Measurements from ENCODE around the gene TEX14. TPM values are rescaled to one million over a fixed set of nuclear protein-coding genes. Genes with fewer than 3 reads are reported as not detected.

Gene TEX14
- total RNA-seq, 2 donors from 2014 or later = not detected

DNA sequence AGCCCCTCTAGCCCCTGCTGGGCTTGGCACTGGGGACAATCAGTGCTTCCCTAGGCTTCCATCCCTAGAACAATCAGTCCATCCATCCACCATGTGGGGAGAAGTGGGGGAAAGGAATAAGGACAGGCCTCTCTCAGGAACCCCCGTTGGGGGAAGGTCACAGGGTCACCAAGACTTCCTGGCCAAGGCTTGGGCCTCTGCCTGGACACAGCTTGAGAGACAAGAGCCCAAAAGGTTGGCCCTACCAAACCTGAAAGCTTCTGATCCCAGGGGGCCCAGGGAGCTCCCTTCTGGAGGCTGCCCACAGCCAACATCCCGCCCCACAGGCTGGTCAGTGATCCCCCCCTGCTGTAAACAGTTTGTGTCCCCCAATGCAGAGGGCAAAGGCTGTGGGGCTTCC is 161.2 kb downstream of the TEX14 start:
- Histone ChIP-seq H3K27ac (peak overlapping the region in 1 of 2 donors; percentile 75), H3K9me3 (no peaks in the 10 kb centered on the region)
- DNase-seq (ENCODE audit: low spot score) = no peak

DNA sequence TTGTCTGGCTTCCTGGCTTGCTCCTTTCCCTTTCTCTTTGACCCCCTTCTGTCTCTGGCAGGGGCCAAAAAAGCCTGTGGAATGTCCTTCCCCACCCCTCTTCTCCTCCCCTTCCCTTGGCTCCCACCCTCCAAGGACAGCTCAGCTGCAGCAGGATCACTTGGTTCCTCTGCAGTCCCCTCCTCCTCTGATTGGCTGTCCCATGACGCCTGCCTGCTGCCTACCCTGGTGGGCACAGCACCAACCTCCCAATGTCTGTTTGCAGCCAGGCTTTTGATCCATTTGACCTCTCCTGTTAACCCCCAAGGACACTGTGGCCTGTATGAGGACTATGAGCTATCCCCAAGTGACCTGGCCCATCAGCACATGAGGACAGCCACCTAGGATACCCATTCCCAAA is 162.6 kb downstream of the TEX14 start:
- DNase-seq (ENCODE audit: low spot score) = no peak
- peak overlapping the region; percentile 18 to 33 for H3K27ac ChIP-seq
- H3K4me1 ChIP-seq = peaks cover 0 to 78% of the 10 kb centered on the region in 2 donors
- H3K4me3 ChIP-seq = peak overlapping the region in 1 of 2 donors; percentile 25
- TF ChIP-seq, protein P1, sequence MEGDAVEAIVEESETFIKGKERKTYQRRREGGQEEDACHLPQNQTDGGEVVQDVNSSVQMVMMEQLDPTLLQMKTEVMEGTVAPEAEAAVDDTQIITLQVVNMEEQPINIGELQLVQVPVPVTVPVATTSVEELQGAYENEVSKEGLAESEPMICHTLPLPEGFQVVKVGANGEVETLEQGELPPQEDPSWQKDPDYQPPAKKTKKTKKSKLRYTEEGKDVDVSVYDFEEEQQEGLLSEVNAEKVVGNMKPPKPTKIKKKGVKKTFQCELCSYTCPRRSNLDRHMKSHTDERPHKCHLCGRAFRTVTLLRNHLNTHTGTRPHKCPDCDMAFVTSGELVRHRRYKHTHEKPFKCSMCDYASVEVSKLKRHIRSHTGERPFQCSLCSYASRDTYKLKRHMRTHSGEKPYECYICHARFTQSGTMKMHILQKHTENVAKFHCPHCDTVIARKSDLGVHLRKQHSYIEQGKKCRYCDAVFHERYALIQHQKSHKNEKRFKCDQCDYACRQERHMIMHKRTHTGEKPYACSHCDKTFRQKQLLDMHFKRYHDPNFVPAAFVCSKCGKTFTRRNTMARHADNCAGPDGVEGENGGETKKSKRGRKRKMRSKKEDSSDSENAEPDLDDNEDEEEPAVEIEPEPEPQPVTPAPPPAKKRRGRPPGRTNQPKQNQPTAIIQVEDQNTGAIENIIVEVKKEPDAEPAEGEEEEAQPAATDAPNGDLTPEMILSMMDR (IDR thresholded peaks at IDR 0.05) = no peak
- H3K9me3 ChIP-seq = no peaks in the 10 kb centered on the region
- no peaks in the 10 kb centered on the region for H3K27me3 ChIP-seq
- H3K36me3 ChIP-seq = no peaks in the 10 kb centered on the region

More for the DNA sequence above, 161.2 kb downstream of the TEX14 start:
- TF ChIP-seq, protein P1 (IDR thresholded peaks at IDR 0.05) = no peak
- Histone ChIP-seq H3K4me1 (peaks cover 0 to 81% of the 10 kb centered on the region in 2 donors), H3K4me3 (peak overlapping the region in 1 of 2 donors; percentile 67), H3K27me3 (no peaks in the 10 kb centered on the region), H3K36me3 (no peaks in the 10 kb centered on the region)

DNA sequence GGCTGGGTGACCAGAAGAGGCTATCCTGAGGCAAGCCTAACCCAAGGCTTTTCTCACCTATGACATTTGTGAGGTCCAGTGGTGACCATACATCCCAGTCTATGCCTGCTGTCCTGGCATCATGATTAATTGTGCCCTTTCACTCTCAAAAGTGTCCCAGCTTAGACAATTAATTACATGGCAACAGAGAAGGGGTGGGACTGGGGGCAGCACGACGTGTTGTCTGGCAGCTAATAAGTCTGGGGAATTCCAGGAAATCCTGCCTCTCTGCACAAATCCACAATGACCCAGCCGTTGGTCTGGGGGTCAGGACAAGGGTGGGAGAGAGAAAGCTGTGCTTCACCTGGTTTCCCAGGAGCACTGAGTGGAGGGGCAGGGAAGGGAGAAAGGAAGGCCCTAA is 163.4 kb downstream of the TEX14 start:
- peak overlapping the region; percentile 18 to 33 for H3K27ac ChIP-seq
- no peaks in the 10 kb centered on the region for H3K27me3 ChIP-seq
- peak overlapping the region in 1 of 2 donors; percentile 25 for H3K4me3 ChIP-seq
- no peaks in the 10 kb centered on the region for H3K9me3 ChIP-seq
- H3K4me1 ChIP-seq = peaks cover 0 to 72% of the 10 kb centered on the region in 2 donors
- no peak for DNase-seq (ENCODE audit: low spot score)
- H3K36me3 ChIP-seq = no peaks in the 10 kb centered on the region
- TF ChIP-seq, protein P1 (IDR thresholded peaks at IDR 0.05) = no peak

DNA sequence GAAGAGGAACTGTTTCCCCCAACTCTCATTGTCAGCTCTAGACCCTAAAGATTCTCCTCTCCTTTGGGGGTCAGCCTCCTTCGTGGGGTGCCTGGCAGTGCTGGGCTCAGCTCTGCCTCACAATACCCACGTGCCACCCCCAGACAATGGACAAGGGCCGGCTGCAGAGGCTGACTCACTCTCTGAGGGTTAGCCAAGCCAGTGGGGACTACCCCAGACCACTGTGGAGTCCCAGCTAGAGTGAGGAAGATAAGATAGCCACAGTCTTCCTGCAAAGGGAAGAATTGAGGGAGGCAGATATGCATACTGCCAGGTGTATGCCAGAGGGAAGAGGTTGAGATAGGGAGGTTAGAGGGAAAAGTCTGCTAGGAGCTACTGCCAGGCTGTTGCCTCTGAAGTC is 163.9 kb downstream of the TEX14 start:
- H3K4me1 ChIP-seq = peaks cover 0 to 72% of the 10 kb centered on the region in 2 donors
- no peaks in the 10 kb centered on the region for H3K27me3 ChIP-seq
- DNase-seq (ENCODE audit: low spot score) = no peak
- peak overlapping the region; percentile 26 to 62 for H3K27ac ChIP-seq
- H3K9me3 ChIP-seq = no peaks in the 10 kb centered on the region
- no peaks in the 10 kb centered on the region for H3K36me3 ChIP-seq
- no peak overlapping the region for H3K4me3 ChIP-seq
- TF ChIP-seq, protein P1 (IDR thresholded peaks at IDR 0.05) = no peak

DNA sequence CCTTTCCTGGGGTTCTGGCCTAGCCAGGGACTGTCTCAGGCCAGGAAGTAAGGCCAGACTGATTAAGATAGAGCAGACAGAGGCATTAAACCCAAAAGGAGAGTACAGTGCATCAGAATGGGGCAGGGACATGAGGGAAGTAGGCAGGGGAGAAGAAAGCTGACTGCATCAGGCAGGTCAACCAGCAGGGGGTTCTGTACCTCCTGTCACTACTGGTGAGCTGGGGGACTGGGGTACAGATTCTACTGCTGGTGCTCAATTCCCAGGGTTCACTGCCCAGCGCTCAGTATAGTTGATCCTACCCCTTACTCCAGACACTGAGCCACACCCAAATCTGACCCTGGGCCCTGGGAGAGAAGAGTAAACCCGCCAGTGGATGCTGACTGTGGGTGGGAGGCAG is 164.5 kb downstream of the TEX14 start:
- Histone ChIP-seq H3K27ac (peak overlapping the region; percentile 26 to 62), H3K9me3 (no peaks in the 10 kb centered on the region), H3K4me3 (no peak overlapping the region), H3K4me1 (peaks cover 0 to 67% of the 10 kb centered on the region in 2 donors), H3K27me3 (no peaks in the 10 kb centered on the region), H3K36me3 (no peaks in the 10 kb centered on the region)
- DNase-seq (ENCODE audit: low spot score) = no peak
- TF ChIP-seq, protein P1 (IDR thresholded peaks at IDR 0.05) = no peak

DNA sequence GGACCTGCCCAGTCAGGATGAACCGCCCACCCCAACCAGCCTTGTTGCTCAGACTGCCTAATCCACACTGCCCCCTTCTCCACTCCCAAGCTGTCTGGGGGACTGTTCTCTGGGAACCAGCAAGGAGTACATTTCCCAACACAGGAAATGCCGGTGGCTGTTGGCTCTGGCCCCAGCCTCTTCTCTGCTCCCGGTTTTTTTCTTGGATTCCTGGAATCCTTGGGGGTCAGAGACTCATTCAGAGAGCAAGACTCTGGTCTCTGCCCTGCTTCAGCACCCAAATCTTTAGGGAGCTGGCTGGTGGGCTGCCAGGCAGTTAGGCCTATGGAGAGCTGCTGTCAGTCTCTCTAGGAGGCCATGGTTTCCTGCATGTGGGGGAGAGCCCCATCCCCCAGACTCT is 166.6 kb downstream of the TEX14 start:
- DNase-seq (ENCODE audit: low spot score) = peak; percentile 80
- H3K36me3 ChIP-seq = no peaks in the 10 kb centered on the region
- peak overlapping the region; percentile 0 to 69 for H3K27ac ChIP-seq
- no peaks in the 10 kb centered on the region for H3K9me3 ChIP-seq
- TF ChIP-seq, protein P1 (IDR thresholded peaks at IDR 0.05) = no peak
- H3K4me3 ChIP-seq = no peak overlapping the region
- peaks cover 0 to 54% of the 10 kb centered on the region in 2 donors for H3K4me1 ChIP-seq
- H3K27me3 ChIP-seq = no peaks in the 10 kb centered on the region

All from right atrium auricular region (tissue), 2 donors.